Stomach smooth muscle (tissue), 2 donors: Measurements from ENCODE around the gene RTN4IP1.
"Not testable (repeated sequence)": the region's sequence is repeated elsewhere in the genome, so short reads cannot be mapped to it uniquely, and the experiment has no call there.

Experiments used
- H3K27ac ChIP-seq: one replicate; pipeline ENCODE4 v1.7.0; 2013; ENCODE audit warnings: mild to moderate bottlenecking, low read length, inconsistent platforms
- H3K27me3 ChIP-seq, 2 donors: one replicate each; pipeline ENCODE4 v1.7.0; 2013; ENCODE audit warnings: low read length in 2 of 2; ENCODE audit not compliant: insufficient read depth in 2 of 2, control insufficient read depth in 1 of 2
- H3K36me3 ChIP-seq, 2 donors: one replicate each; pipeline ENCODE4 v1.7.0; 2013; ENCODE audit warnings: low read length in 2 of 2; ENCODE audit not compliant: control insufficient read depth in 2 of 2, insufficient read depth in 2 of 2
- H3K4me1 ChIP-seq: one replicate; pipeline ENCODE4 v1.7.0; 2013; ENCODE audit warnings: low read length; ENCODE audit not compliant: control insufficient read depth, insufficient read depth
- H3K4me3 ChIP-seq, 2 donors: one replicate each; pipeline ENCODE4 v1.7.0; 2013; ENCODE audit warnings: low read length in 2 of 2
- H3K9ac ChIP-seq, 2 donors: one replicate each; pipeline ENCODE4 v1.7.0; 2013; ENCODE audit warnings: low read length in 2 of 2, mild to moderate bottlenecking in 1 of 2
- H3K9me3 ChIP-seq, 2 donors: one replicate each; pipeline ENCODE4 v1.7.0; 2013; ENCODE audit warnings: low read length in 2 of 2; ENCODE audit not compliant: control insufficient read depth in 2 of 2
- donor health status: healthy.
- donor health status: Pancreatic carcinoma.

The RTN4IP1 gene

DNA sequence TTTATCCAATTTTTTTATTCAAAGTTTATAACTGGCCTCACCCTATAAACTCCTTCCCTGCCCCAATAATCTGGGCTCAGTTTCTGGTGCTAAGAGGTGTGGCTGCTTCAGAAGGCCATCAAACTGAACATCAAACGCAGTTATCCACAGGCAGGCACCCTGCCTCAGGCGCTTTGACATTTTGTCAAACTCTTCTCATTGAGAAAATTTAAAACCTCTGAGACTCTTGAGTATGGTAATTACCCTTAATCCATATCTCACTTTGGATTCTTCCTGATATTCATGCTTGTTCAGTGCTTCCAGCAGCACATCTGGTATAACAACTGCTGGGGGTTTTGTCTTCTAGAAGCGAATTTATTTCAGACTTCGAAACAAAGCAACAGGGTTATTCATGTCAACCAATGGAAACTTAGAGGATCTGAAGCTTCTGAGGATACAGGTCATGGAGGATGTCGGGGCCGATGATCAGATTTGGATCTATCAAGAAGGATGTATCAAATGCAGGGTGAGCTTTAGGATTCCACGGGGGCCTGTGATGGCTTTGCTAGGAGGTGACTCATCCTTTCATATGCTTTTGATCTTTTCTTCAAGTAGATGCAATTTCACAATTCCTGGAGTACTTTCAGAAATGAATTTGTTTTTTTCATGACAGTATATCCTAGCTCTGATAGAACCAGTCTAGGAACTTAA lies 68.2 kb downstream of the RTN4IP1 start:
- Histone ChIP-seq H3K9ac (no peak overlapping the region), H3K27me3 (no peaks in the 10 kb centered on the region), H3K36me3 (peaks cover 0 to 4% of the 10 kb centered on the region in 2 donors), H3K9me3 (no peaks in the 10 kb centered on the region), H3K4me1 (no peaks in the 10 kb centered on the region), H3K4me3 (no peak overlapping the region), H3K27ac (no peak overlapping the region)

DNA sequence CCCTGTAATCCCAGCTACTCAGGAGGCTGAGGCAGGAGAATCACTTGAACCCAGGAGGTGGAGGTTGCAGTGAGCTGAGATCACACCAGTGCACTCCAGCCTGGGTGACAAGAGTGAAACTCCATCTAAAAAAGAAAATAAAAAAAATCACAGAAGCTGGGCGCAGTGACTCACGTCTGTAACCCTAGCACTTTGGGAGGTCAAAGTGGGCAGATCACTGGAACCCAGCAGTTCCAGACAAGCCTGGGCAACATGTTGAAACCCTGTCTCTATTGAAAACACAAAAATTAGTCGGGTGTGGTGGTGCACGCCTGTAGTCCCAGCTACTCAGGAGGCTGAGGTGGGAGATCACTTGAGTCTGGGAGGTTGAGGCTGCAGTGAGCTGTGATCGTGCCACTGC lies 69.6 kb downstream of the RTN4IP1 start:
- not testable (repeated sequence) for H3K9ac ChIP-seq, H3K4me1 ChIP-seq, H3K9me3 ChIP-seq, H3K36me3 ChIP-seq, H3K4me3 ChIP-seq, H3K27ac ChIP-seq, H3K27me3 ChIP-seq

DNA sequence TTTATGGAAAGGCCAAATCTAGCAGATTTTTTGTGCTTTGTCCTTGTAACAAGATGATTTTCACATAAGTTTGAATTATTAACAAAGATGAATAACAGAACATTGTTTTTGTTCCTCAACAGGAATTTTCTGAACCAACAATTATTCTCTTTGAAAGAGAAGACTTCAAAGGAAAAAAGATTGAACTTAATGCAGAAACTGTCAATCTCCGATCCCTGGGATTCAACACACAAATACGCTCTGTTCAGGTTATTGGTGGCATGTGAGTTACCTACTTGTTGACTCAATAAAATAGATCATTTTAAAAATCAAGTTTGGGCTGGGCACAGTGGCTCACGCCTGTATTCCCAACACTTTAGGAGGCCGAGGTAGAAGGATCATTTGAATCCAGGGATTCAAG lies 70.9 kb downstream of the RTN4IP1 start:
- H3K27ac ChIP-seq, result no peak overlapping the region
- no peaks in the 10 kb centered on the region for H3K36me3 ChIP-seq
- H3K4me1 ChIP-seq, result no peaks in the 10 kb centered on the region
- H3K4me3 ChIP-seq, result no peak overlapping the region
- no peaks in the 10 kb centered on the region for H3K27me3 ChIP-seq
- H3K9ac ChIP-seq, result no peak overlapping the region
- no peaks in the 10 kb centered on the region for H3K9me3 ChIP-seq

DNA sequence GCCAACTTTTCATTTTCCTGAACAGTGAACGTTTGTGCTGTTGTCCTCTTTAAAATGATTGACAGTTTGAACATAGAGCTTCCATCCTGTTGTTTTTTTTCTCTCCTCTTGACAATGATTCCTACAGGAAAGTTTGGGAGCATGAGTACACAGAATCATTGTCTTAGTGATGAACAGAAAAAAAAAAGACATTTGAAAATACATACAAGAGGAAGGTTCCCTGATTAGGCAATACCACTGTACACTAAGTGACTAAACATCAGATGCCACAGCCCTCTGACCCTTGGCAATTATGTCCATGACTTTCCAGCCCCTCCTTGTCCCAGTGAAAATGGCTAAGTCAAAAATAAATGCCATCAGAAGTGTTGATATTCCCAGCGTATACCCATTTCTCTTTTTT lies 71.5 kb downstream of the RTN4IP1 start:
- Histone ChIP-seq H3K27me3 (no peaks in the 10 kb centered on the region), H3K4me1 (no peaks in the 10 kb centered on the region), H3K4me3 (no peak overlapping the region), H3K27ac (no peak overlapping the region), H3K9me3 (no peaks in the 10 kb centered on the region), H3K9ac (no peak overlapping the region), H3K36me3 (no peaks in the 10 kb centered on the region)

DNA sequence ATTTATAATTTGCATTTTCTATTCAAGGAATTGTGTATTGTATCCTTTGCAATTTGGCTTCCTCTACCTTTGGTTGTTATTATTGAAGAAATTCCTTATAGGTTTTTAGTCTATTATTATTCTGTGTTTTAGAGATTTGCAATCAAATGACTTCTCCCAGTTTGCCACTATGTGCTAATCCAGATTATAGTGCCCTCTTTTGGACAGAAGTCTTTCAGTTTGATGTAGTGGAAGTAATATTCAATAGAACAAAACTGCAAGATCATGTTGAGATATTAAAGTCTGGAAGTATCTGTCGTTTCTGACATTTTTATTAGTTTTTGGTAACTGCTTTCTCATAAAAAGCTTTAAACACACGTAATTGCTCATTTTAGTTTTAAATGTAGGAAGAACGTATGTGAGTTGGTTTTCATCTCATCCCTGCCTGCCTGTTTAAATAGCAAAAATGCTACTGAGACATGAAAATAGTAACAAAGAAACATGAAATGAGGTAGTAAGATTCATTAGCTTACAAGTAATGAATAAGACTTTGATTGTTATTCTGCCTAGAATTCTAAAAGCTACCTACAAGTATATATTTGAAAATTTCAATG lies 72.8 kb downstream of the RTN4IP1 start:
- H3K27ac ChIP-seq, result no peak overlapping the region
- H3K9me3 ChIP-seq, result no peaks in the 10 kb centered on the region
- H3K4me1 ChIP-seq, result no peaks in the 10 kb centered on the region
- H3K36me3 ChIP-seq, result no peaks in the 10 kb centered on the region
- no peak overlapping the region for H3K9ac ChIP-seq
- H3K27me3 ChIP-seq, result no peaks in the 10 kb centered on the region
- H3K4me3 ChIP-seq, result no peak overlapping the region

DNA sequence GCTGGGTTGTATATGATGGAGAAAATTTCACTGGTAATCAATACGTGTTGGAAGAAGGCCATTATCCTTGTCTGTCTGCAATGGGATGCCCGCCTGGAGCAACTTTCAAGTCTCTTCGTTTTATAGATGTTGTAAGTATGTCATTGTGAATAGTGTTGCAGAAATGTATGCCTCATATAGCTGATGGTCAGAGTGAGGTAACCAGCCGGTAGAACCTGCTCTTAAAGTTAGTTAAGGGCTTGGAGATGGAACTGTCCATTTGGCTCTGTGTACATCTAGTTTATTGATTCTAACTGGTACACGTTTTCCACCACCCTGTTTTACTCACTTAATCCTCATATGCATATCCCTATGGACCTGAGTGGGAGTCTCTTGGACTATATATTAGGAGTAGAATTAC lies 73.5 kb downstream of the RTN4IP1 start:
- Histone ChIP-seq H3K4me3 (no peak overlapping the region), H3K27ac (no peak overlapping the region), H3K4me1 (no peaks in the 10 kb centered on the region), H3K36me3 (no peaks in the 10 kb centered on the region), H3K27me3 (no peaks in the 10 kb centered on the region), H3K9ac (no peak overlapping the region), H3K9me3 (no peaks in the 10 kb centered on the region)

GRCh38 chr6:106553440-106553839 lies 75.9 kb downstream of the RTN4IP1 start:
- Histone ChIP-seq H3K27me3 (peaks cover 0 to 2% of the 10 kb centered on the region in 2 donors), H3K36me3 (no peaks in the 10 kb centered on the region), H3K4me1 (no peaks in the 10 kb centered on the region), H3K9ac (no peak overlapping the region), H3K4me3 (no peak overlapping the region), H3K9me3 (no peaks in the 10 kb centered on the region), H3K27ac (no peak overlapping the region)

GRCh38 chr6:106551155-106551554 lies 78.1 kb downstream of the RTN4IP1 start:
- Histone ChIP-seq H3K36me3 (no peaks in the 10 kb centered on the region), H3K27me3 (peaks cover 0 to 2% of the 10 kb centered on the region in 2 donors), H3K4me1 (no peaks in the 10 kb centered on the region), H3K9me3 (no peaks in the 10 kb centered on the region), H3K9ac (no peak overlapping the region), H3K27ac (no peak overlapping the region), H3K4me3 (no peak overlapping the region)

DNA sequence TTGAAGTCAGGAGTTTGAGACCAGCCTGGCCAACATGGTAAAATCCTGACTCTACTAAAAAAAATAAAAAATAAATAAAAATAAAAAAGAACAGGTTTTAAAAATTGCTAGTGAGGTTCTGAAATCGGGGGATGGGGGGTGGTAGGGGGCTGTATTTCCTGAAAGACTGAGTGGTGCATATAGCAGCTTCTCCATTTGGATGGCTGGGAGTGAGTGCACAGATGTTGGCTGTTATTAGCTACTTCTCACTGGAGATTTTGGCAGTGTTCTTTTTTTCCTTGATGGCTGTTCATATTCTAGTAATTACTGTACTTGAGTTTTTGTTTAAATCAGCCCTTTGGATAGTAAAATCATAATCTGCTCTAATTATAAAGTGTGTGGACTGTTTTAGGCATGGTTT lies 79.8 kb downstream of the RTN4IP1 start:
- no peaks in the 10 kb centered on the region for H3K9me3 ChIP-seq
- H3K9ac ChIP-seq, result no peak overlapping the region
- H3K36me3 ChIP-seq, result no peaks in the 10 kb centered on the region
- no peak overlapping the region for H3K4me3 ChIP-seq
- H3K27me3 ChIP-seq, result peaks cover 0 to 2% of the 10 kb centered on the region in 2 donors
- no peaks in the 10 kb centered on the region for H3K4me1 ChIP-seq
- H3K27ac ChIP-seq, result no peak overlapping the region

GRCh38 chr6:106548926-106549455 lies 80.3 kb downstream of the RTN4IP1 start:
- H3K4me1 ChIP-seq, H3K27ac ChIP-seq, H3K9ac ChIP-seq, H3K4me3 ChIP-seq, H3K36me3 ChIP-seq, H3K27me3 ChIP-seq, H3K9me3 ChIP-seq: not testable (repeated sequence)
